ENCODE data around the gene FNTB. TPM values are rescaled to one million over a fixed set of nuclear protein-coding genes. Genes with fewer than 3 reads are reported as not detected.
A peak's percentile ranks its signal among the peaks of the same experiment; 100 is the strongest.

The FNTB gene
- total and polyA plus RNA-seq, 2 of the 13 experiments (the other 11 are each of a cell fraction or from before 2014, with no cell fraction given) = 23.6 to 28.5 TPM

- no peak for DNase-seq (ENCODE audit: low spot score)
- H3K4me3 ChIP-seq (replicated peaks in 1 of 3; ENCODE audit: insufficient read depth in 1 of 3, low read depth in 2 of 3, low read length in 3 of 3) = peak overlapping the region in 2 of 3 experiments; percentile 67 to 76; a peak in 4 of 6 replicates
- CTCF ChIA-PET (ENCODE audit: low intra/inter-chr PET ratio, low total read pairs) = no interaction called here
Observed at GRCh38 chr14:64939817-64940190, 46.9 kb upstream of the FNTB start.

DNA sequence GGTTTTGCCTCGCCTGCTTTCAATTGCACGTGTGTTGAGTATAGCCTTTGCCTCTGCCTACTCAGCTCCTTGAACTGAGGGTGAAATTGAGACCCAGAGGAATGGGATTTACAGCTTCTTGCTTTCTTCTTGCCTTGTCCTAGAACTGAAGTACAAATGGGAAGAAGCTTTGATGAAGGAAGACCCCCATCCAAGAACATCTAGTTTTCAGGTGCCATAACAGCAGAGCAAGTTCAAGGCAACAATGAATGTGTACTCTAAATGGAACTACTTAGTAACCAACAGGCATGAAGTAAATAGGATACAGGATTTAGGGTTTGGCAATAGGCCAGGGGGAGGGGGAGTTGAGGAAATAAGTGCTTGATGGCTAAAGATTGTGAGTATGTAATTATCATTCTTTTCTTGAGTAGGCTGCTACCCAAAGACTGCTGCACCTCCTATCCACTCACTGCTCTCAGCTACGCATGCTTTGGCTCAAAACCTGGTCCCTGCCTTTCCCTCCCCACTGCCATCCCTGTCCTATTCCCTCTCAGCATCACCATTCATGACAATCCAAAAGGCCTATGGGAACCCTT, 46.3 kb upstream of the FNTB start:
- H4K20me1 ChIP-seq (ENCODE audit: insufficient read depth, low read length) = no peaks in the 10 kb centered on the region; the same call in 1 of the 2 replicates
- BruUV-seq (replicated peaks) = no TSS peak
- H3K27me3 ChIP-seq (ENCODE audit: control insufficient read depth in 1 of 2, insufficient read depth in 2 of 2, low read length in 2 of 2) = no peaks in the 10 kb centered on the region; a peak in 1 of 5 replicates
- no peak overlapping the region for H2AFZ ChIP-seq (ENCODE audit: low read length)
- H3K9ac ChIP-seq (ENCODE audit: insufficient read depth, low read depth, low read length) = peak overlapping the region; percentile 89
- no peak for FAIRE-seq
- peak overlapping the region; percentile 67 to 89 (median 76); a peak in 5 of 6 replicates for H3K4me3 ChIP-seq (replicated peaks in 1 of 3; ENCODE audit: insufficient read depth in 1 of 3, low read depth in 2 of 3, low read length in 3 of 3)
- CTCF ChIA-PET (ENCODE audit: low intra/inter-chr PET ratio, low total read pairs) = no interaction called here
- H3K4me1 ChIP-seq (ENCODE audit: insufficient read depth, low read length) = peaks cover 86% of the 10 kb centered on the region
- H3K79me2 ChIP-seq (ENCODE audit: insufficient read depth, low read length) = peaks cover 28% of the 10 kb centered on the region
- intact Hi-C loops (cut with micrococcal nuclease; ENCODE audit: unreplicated experiment) = no loop called here
- no peak for ATAC-seq
- DNase-seq (ENCODE audit: low spot score) = no peak
- WGBS (ENCODE audit: low lambda C conversion rate) = 76% methylated on average over 3 of the region's 3 CpGs
- H3K36me3 ChIP-seq (replicated peaks in 1 of 2; ENCODE audit: control insufficient read depth in 1 of 2, insufficient read depth in 2 of 2, low read length in 2 of 2) = peaks cover 0 to 2% of the 10 kb centered on the region in 2 experiments; a peak in 2 of 5 replicates
- H3K27ac ChIP-seq (ENCODE audit: extremely low read length, insufficient read depth, low read length) = peak overlapping the region; percentile 92
- in situ Hi-C loops (cut with HindIII; ENCODE audit: extremely low pct_ligation_motif_present, low pct_unique_long_range_greater_than_20kb) = no loop called here
- H3K4me2 ChIP-seq (ENCODE audit: low read depth, low read length) = peak overlapping the region; percentile 97
- no peaks in the 10 kb centered on the region for H3K9me3 ChIP-seq (ENCODE audit: low read length)
- POLR2A ChIA-PET = interaction anchor here (1.3 to 6.0 kb wide), 6 partner anchors 8 to 47 kb away, joined by 3 to 54 read pairs (median 16); partner anchors contain the start of genes CHURC1 and FNTB
- TF ChIP-seq THAP7 (CRISPR knock-in tag; IDR thresholded peaks at IDR 0.05) = no peak
- no peak for TF ChIP-seq NAIF1 (CRISPR knock-in tag; IDR thresholded peaks at IDR 0.05; ENCODE audit: borderline replicate concordance)
- 0 out of 2 replicates have a peak, but pooled peaks have one; percentile 45 for TF ChIP-seq ZC3H4 (CRISPR knock-in tag; IDR thresholded peaks at IDR 0.05; ENCODE audit: borderline replicate concordance)
- peak; percentile 71 for TF ChIP-seq RBFOX2 (IDR thresholded peaks at IDR 0.05; ENCODE audit: low read depth, low read length)
- 0 out of 2 replicates have a peak, but pooled peaks have one; percentile 9 for TF ChIP-seq REPIN1 (CRISPR knock-in tag; IDR thresholded peaks at IDR 0.05; ENCODE audit: borderline replicate concordance, low read depth)
- TF ChIP-seq GMEB1 (CRISPR knock-in tag; IDR thresholded peaks at IDR 0.05; ENCODE audit: borderline replicate concordance) = 0 out of 2 replicates have a peak, but pooled peaks have one; percentile 26
- TF ChIP-seq ZNF317 (CRISPR knock-in tag; IDR thresholded peaks at IDR 0.05) = peak; percentile 56; the same call in 1 of the 2 replicates
- TF ChIP-seq POLR2G (IDR thresholded peaks at IDR 0.05; ENCODE audit: low read depth, low read length) = peak; percentile 39; the same call in 1 of the 2 replicates
- TF ChIP-seq TFDP1 (CRISPR knock-in tag; IDR thresholded peaks at IDR 0.05; ENCODE audit: borderline replicate concordance) = peak; percentile 32; the same call in 1 of the 2 replicates

More at GRCh38 chr14:64939817-64940190, 46.9 kb upstream of the FNTB start:
- Histone ChIP-seq H3K4me1 (ENCODE audit: insufficient read depth, low read length) (peaks cover 80% of the 10 kb centered on the region), H3K27ac (ENCODE audit: extremely low read length, insufficient read depth, low read length) (peak overlapping the region; percentile 70), H3K27me3 (ENCODE audit: control insufficient read depth in 1 of 2, insufficient read depth in 2 of 2, low read length in 2 of 2) (no peaks in the 10 kb centered on the region; a peak in 1 of 5 replicates), H2AFZ (ENCODE audit: low read length) (no peak overlapping the region), H3K9me3 (ENCODE audit: low read length) (no peaks in the 10 kb centered on the region), H3K36me3 (replicated peaks in 1 of 2; ENCODE audit: control insufficient read depth in 1 of 2, insufficient read depth in 2 of 2, low read length in 2 of 2) (peaks cover 0 to 2% of the 10 kb centered on the region in 2 experiments; a peak in 2 of 5 replicates), H3K9ac (ENCODE audit: insufficient read depth, low read depth, low read length) (peak overlapping the region; percentile 89; the same call in 1 of the 2 replicates), H4K20me1 (ENCODE audit: insufficient read depth, low read length) (no peaks in the 10 kb centered on the region; the same call in 1 of the 2 replicates), H3K4me2 (ENCODE audit: low read depth, low read length) (peak overlapping the region; percentile 97), H3K79me2 (ENCODE audit: insufficient read depth, low read length) (peaks cover 28% of the 10 kb centered on the region)
- BruUV-seq (replicated peaks) = no TSS peak
- no peak for ATAC-seq
- in situ Hi-C loops (cut with HindIII; ENCODE audit: extremely low pct_ligation_motif_present, low pct_unique_long_range_greater_than_20kb) = no loop called here
- 29% methylated on average over 3 of the region's 3 CpGs for WGBS (ENCODE audit: low lambda C conversion rate)
- intact Hi-C loops (cut with micrococcal nuclease; ENCODE audit: unreplicated experiment) = loop anchor here (10.0 kb wide), 1 partner anchor 235 kb away; the partner anchor contains the start of gene PLEKHG3
- TF ChIP-seq GATAD2A (CRISPR knock-in tag; IDR thresholded peaks at IDR 0.05) (0 out of 2 replicates have a peak, but pooled peaks have one; percentile 5), ZNF343 (CRISPR knock-in tag; IDR thresholded peaks at IDR 0.05) (no peak), HNF4A (CRISPR knock-in tag; IDR thresholded peaks at IDR 0.05) (peak; percentile 7; the same call in 1 of the 2 replicates), SP4 (CRISPR knock-in tag; IDR thresholded peaks at IDR 0.05) (no peak), RARA (CRISPR knock-in tag; IDR thresholded peaks at IDR 0.05) (peak; percentile 22; the same call in 1 of the 2 replicates), RBFOX2 (IDR thresholded peaks at IDR 0.05; ENCODE audit: low read depth, low read length) (peak; percentile 26; the same call in 1 of the 2 replicates), HDAC1 (CRISPR knock-in tag; IDR thresholded peaks at IDR 0.05) (0 out of 2 replicates have a peak, but pooled peaks have one; percentile 25), ARNTL (CRISPR knock-in tag; IDR thresholded peaks at IDR 0.05) (0 out of 2 replicates have a peak, but pooled peaks have one; percentile 30)
- POLR2A ChIA-PET = interaction anchor here (1.4 to 6.0 kb wide), 5 partner anchors 9 to 47 kb away, joined by 4 to 54 read pairs (median 13); partner anchors contain the start of genes CHURC1 and FNTB
- peak; percentile 8 for FAIRE-seq
